NCI-H82 (cell line): ENCODE data around the gene TPCN1.
A peak's percentile ranks its signal among the peaks of the same experiment; 100 is the strongest.

Source experiments
- DNase-seq: peaks from one replicate; lab custom pipeline; 2025; lab: John Stamatoyannopoulos, UW

Gene TPCN1

DNA sequence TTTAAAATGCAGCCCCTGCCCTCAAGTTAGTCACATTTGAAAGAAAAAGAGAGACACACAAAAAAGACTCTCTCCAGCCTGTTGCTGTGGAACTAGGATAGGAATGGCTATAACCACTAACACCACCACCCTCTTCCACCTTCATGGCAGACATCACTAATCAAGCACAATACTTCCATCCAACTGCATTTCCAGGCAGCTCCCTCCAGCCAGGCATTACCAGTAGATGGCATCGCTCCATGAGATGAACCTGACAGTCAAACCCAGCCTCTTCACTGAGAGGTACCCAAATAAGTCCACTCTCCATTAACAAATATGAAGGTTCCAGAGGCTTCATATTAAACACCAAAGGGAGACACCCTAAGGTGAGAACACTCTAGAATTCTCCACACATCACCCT is 89.2 kb downstream of the TPCN1 start:
- peak; percentile 50 for DNase-seq

DNA sequence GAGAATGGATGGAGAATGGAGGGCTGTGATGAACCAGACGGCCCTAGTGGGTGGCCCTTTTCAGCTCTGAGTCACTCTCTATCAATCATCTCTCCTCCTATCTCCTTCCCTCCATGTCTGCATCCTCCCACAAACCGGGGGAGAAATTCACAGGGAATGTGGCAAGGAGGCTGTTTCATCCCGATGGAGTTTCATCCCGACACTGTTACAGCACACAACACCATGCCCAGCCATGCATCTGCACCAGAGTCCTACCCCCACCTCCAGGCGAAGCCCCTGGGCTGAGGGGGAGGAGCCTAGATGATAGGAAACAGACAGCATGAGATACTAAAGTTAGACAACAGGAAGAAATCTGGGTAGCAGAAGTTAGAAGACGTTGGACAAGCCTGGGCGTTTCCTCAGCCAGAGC is 92.9 kb downstream of the TPCN1 start:
- no peak for DNase-seq

DNA sequence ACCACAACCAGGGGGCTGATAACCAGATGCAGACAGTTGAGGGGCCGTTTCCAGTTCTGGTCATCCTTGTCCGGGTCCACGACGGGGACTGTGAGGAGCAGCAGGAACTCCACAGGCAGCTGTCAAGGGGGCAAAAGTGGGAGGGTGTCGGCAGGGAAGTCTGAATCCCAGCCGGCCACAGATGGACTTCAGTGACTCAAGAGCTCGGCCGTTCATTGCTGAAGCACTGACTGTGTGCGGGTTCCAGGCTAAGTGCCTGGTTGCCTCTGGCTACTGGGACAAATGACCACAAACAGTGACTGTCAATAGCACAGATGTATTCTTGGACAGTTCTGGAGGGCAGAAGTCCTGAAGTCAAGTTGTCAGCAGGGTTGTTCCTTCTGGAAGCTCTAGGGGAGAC is 94.1 kb downstream of the TPCN1 start:
- DNase-seq: no peak

GRCh38 chr12:113316155-113316554 is 94.9 kb downstream of the TPCN1 start:
- DNase-seq: no peak

- DNase-seq: no peak
Measured at GRCh38 chr12:113317122-113317521, 95.9 kb downstream of the TPCN1 start.

- no peak for DNase-seq
Measured at GRCh38 chr12:113318046-113318656, 96.9 kb downstream of the TPCN1 start.

GRCh38 chr12:113318900-113319628 is 97.8 kb downstream of the TPCN1 start:
- no peak for DNase-seq

- no peak for DNase-seq
Measured at GRCh38 chr12:113320401-113320800, 99.1 kb downstream of the TPCN1 start.

DNA sequence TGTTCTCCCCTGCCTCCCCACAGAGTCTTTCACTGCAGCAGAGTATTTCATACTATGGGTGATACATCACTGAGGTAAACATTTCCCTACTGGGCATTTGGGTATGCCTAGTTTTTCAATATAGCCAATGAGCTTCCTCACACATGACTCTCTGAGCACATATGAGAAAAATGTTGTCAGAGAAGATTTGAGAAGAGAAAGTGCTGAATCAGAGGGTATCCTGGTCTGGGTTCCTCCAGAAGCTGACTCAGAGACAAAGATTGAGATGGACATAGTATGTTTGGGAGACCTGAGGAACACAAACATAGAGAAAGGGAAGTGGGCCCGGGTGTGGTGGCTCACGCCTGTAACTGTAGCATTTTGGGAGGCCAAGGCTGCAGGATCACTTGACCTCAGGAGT is 101.1 kb downstream of the TPCN1 start:
- no peak for DNase-seq

- no peak for DNase-seq
Measured at GRCh38 chr12:113325916-113326315, 104.7 kb downstream of the TPCN1 start.

DNA sequence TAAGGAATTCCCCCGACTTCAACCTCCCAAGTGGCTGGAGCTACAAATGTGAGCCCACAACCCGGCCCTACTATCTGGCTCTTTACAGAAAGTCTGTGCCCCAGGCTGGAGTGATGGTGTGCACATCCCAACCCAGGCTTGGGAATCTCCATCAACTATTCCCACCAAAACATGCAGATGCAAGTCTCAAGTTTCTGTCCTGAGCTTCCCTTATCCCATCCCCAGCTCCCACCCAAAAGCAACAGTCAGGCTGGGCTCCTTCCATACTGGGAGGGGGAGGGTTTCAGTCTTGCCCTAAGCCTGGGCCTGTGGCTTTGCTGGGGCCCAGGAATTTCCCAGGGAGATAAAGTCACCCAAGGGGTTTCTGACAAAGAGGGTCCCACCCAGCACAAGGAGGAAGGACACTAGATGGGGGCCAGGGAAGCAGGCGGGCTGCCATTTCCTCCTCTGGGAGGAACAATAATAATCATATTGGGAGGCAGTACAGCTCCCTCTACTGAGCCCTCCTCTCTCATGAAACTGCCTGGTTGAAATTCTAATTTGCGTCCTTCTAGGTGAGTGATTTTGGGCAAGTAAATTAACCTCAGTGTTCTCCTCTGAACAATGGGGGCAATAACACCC is 105.6 kb downstream of the TPCN1 start:
- DNase-seq: no peak

GRCh38 chr12:113328368-113328889 is 107.2 kb downstream of the TPCN1 start:
- DNase-seq: no peak

DNA sequence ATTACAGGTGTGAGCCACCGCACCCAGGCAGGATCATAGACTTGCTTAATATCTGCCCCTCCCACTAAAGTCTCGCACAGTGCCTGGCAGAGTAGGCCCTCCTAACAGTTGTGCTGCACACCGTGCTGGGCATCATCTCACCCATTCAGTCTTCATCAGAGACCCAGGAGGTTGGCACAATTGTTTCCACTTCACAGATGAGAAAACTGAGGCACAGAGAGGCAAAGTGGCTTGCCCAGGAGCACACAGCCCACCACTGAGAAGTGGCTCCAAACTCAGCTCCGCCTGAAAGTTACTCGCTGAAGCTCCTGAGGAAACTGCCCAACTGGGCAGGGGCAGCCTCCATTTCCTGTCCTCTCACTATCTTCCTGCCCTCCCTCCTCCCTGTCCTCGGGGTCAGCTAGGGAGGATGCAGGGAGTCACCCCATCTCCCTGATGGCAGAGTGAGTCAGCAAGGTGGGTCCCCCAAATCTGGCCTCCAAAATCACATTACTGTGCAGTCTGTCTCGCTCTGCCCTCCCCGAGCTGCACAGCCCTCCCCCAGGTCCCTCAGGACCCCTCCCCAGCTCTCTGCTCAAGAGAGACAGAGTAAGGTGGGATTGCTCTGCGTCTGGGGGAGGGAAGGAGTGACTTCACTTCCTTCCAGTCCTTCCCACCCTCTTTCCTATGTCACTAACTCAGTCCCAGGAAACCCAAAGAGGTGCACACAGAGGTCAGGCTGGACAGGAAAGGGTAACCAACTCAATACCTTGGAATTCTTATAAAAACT is 107.9 kb downstream of the TPCN1 start:
- DNase-seq: no peak

GRCh38 chr12:113329791-113330417 is 108.6 kb downstream of the TPCN1 start:
- no peak for DNase-seq

DNA sequence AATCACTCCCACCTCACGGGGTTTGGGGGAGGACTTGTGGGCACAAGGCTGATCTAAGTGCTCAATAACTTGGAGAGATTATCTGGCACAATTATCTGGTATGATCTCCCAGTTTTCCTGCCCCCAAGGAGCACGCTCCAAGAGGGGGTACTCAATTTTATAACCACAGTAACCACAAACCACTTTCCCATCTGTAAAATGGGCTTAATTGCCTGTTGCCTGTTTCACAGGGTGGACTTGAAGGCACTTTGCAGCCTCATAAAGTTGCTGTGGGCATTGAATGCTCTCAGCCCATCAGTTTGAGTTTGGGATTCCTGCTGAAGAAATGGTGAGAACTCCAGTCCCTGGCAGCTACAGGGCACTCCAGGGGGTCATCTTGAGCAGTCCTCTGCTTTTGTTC is 109.2 kb downstream of the TPCN1 start:
- no peak for DNase-seq

DNA sequence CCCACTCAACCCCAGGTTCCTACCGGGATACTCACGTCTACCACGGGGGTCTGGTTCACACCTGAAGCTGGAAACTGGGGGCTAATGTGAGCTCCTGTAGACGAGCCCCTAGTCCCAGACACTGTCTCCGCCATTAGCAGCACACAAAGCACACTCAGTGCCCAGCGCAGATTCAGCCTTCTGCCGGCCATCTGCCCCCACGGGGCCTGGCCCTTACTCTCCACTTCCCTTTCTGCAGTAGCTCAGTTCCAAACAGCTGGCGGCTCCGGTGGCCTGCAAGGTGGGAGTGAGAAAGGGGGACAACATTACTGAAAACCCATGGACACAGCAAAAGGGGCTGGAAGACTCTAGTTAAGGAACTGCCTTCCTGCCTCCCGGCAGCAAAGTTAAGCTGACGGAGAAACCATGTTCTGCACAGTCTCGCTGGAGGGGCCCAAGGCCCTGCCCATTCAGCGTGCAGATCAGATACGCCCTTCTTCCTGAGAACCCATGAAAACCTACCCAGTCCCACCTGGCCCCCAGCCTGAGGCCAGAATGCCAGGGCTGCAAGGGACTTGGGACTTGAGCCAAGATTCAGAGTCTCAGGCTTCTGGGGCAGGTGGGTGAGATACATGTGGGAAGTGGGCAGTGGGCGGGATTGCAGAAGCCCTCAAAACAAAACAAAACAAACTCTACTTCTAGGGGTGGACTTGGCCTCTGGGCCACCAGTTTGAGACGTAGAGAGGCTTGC is 111.6 kb downstream of the TPCN1 start:
- DNase-seq: no peak

DNA sequence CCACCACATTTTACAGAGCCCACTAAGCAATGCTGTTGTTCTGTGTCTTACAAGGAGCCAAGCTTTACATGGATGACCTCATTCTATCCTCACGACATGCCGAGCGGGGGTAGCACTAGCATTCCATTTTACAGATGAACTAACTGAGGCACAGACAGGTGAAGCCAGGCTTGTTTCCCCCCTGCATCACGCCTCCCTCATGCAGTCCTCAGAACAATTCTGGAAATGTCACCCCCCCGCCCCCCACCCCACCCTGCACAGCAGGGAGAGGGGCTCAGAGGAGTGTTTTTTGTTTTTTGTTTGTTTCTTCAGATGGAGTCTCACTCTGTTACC is 112.1 kb downstream of the TPCN1 start:
- no peak for DNase-seq

DNA sequence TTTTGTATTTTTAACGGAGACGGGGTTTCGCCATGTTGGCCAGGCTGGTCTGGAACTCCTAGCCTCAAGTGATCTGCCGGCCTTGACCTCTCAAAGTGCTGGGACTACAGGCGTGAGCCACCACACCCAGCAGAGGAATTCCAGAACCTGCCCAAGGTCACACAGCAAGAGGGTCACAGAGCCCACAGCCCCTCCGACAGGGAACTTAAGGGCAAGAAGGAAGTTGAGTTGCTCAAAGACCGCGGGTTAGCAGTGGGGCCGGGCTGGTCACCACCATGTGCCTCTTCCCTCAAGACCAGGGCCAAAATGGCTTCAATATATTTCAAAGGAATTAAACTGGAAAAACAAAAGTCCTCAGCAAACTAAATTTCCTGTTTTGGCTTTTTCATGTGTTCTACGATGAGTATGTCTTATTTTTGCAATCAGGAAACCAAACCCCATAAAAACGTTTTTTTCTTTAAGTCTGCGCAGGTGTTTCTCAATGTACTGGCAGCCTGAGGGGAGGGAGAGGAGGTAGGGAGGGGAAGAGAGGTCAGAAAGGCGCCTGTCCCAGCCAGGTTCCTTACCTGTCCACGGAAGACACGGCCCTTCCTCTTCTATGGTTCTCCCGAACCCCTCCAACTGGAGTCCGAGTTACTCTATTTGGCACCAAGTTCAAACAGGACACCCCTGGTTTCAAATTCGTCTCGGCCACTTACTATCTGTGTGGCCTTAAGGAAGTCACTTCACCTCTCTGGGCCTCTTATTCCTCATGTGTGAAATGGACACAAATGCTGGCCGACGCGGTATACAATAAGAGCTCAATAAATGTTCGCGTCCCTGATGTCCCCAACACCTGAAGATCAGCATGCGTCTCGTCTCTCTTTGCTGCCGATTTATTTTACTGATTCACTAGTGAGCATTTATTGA is 112.9 kb downstream of the TPCN1 start:
- DNase-seq: no peak

GRCh38 chr12:113334786-113335539 is 113.7 kb downstream of the TPCN1 start, which contains the start of gene SLC8B1:
TSS of gene SLC8B1 (minus strand) at chr12:113335109. CDS start at chr12:113332878, 2,231 bp downstream.
- peak; percentile 80 for DNase-seq
